KMS-11 (cell line): ENCODE data around the gene UBFD1.

Source experiments
- H2AFZ ChIP-seq: fragments of 200-600 bp; sonication (generic); 2 replicates; pipeline ENCODE4 v1.6.1; 2016; ENCODE audit warnings: antibody characterized with exemption, mixed run types, low read depth
- H3K27ac ChIP-seq: fragments of 200-600 bp; sonication (generic); 2 replicates; pipeline ENCODE4 v1.6.1; 2016; ENCODE audit warnings: mild to moderate bottlenecking, mixed run types
- H3K27me3 ChIP-seq: fragments of 200-600 bp; sonication (generic); 2 replicates; pipeline ENCODE4 v1.6.1; 2017; ENCODE audit warnings: mild to moderate bottlenecking, low read depth, mixed run types, moderate library complexity; ENCODE audit not compliant: insufficient read depth
- H3K36me3 ChIP-seq: fragments of 200-600 bp; sonication (generic); 2 replicates; pipeline ENCODE4 v1.6.1; 2017; ENCODE audit warnings: mild to moderate bottlenecking, mixed run types; ENCODE audit not compliant: insufficient read depth
- H3K4me1 ChIP-seq: fragments of 200-600 bp; sonication (generic); 2 replicates; pipeline ENCODE4 v1.6.1; 2016; ENCODE audit warnings: mild to moderate bottlenecking, low read depth, mixed run types; ENCODE audit not compliant: poor library complexity, severe bottlenecking
- H3K4me2 ChIP-seq: fragments of 200-600 bp; sonication (generic); 2 replicates; pipeline ENCODE4 v1.7.0; 2016; ENCODE audit warnings: mild to moderate bottlenecking, mixed run types
- H3K4me3 ChIP-seq: fragments of 200-600 bp; sonication (generic); IDR thresholded peaks from 2 replicates; pipeline ENCODE4 v1.6.1; 2017; ENCODE audit warnings: low read depth, low read length, mixed read lengths; ENCODE audit not compliant: insufficient read depth
- H3K79me2 ChIP-seq: fragments of 200-600 bp; sonication (generic); 2 replicates; pipeline ENCODE4 v1.6.1; 2016; ENCODE audit warnings: low read depth, mixed run types; ENCODE audit not compliant: insufficient read depth
- H3K9ac ChIP-seq: fragments of 200-600 bp; sonication (generic); 2 replicates; pipeline ENCODE4 v1.6.1; 2016; ENCODE audit warnings: mild to moderate bottlenecking, mixed run types
- H4K20me1 ChIP-seq: fragments of 200-600 bp; sonication (generic); 2 replicates; pipeline ENCODE4 v1.6.1; 2016; ENCODE audit warnings: mild to moderate bottlenecking, mixed run types; ENCODE audit not compliant: insufficient read depth
- TF ChIP-seq, protein P1 (sequence below): fragments of 200-600 bp; sonication (generic); conservative IDR thresholded peaks from 2 replicates; pipeline ENCODE4 v1.6.1; 2017; ENCODE audit warnings: low read depth, mild to moderate bottlenecking, antibody characterized with exemption, low read length, moderate library complexity, mixed read lengths

Gene UBFD1

DNA sequence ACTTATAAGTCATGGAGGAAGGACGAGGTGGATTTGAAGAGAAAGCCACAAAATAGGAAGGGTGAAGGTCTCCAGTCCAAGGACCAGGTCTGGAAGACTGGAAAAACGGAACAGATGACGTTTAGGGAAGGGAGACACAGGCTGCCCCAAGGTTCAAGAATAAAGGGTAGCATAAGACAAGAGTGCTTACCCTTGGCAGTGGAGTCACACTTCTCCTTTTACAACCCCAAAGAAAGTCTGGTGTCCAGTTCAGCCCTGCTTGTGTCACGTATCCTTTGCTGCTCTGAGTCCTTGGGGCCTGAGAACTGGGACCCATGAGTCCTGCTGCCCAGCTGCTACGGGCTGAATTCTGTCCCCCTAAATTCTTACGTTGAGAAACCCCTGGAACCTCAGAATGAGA, 34.2 kb upstream of the UBFD1 start:
- no peak overlapping the region for H3K4me2 ChIP-seq
- no peaks in the 10 kb centered on the region for H4K20me1 ChIP-seq
- H3K9ac ChIP-seq, result no peak overlapping the region
- H3K4me3 ChIP-seq, result no peak overlapping the region
- H3K27ac ChIP-seq, result no peak overlapping the region
- H3K79me2 ChIP-seq, result no peaks in the 10 kb centered on the region; the same call in 1 of the 2 replicates
- peaks cover 12% of the 10 kb centered on the region for H3K4me1 ChIP-seq
- H2AFZ ChIP-seq, result no peak overlapping the region
- H3K36me3 ChIP-seq, result peaks cover 4% of the 10 kb centered on the region
- TF ChIP-seq, protein P1, sequence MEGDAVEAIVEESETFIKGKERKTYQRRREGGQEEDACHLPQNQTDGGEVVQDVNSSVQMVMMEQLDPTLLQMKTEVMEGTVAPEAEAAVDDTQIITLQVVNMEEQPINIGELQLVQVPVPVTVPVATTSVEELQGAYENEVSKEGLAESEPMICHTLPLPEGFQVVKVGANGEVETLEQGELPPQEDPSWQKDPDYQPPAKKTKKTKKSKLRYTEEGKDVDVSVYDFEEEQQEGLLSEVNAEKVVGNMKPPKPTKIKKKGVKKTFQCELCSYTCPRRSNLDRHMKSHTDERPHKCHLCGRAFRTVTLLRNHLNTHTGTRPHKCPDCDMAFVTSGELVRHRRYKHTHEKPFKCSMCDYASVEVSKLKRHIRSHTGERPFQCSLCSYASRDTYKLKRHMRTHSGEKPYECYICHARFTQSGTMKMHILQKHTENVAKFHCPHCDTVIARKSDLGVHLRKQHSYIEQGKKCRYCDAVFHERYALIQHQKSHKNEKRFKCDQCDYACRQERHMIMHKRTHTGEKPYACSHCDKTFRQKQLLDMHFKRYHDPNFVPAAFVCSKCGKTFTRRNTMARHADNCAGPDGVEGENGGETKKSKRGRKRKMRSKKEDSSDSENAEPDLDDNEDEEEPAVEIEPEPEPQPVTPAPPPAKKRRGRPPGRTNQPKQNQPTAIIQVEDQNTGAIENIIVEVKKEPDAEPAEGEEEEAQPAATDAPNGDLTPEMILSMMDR, result no peak
- H3K27me3 ChIP-seq, result no peaks in the 10 kb centered on the region

- Histone ChIP-seq H3K9ac (no peak overlapping the region), H3K4me2 (no peak overlapping the region), H2AFZ (no peak overlapping the region), H3K27me3 (no peaks in the 10 kb centered on the region), H4K20me1 (no peaks in the 10 kb centered on the region), H3K27ac (no peak overlapping the region), H3K79me2 (no peaks in the 10 kb centered on the region; the same call in 1 of the 2 replicates), H3K36me3 (peaks cover 4% of the 10 kb centered on the region; the same call in 1 of the 2 replicates), H3K4me3 (no peak overlapping the region), H3K4me1 (peaks cover 6% of the 10 kb centered on the region)
- TF ChIP-seq, protein P1, result no peak
Observed at GRCh38 chr16:23523876-23524385, 33.6 kb upstream of the UBFD1 start.

DNA sequence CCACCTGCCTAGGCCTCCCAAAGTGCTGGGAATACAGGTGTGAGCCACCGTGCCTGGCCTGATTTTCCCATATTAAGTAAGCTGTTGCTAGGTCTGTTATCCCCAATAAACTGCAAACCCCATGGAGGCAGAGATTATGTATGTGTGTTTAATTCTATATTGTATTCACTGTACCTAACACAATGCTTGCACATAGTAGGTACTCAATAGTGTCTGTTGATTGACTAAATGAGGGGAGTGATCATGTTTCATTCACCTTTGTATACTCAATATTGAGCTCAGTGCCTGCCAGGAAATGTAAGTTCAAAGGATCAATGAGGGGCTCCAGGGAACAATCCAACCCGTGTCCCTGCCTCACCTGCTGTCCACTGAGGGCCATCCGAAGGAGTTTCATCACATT, 32.6 kb upstream of the UBFD1 start:
- Histone ChIP-seq H3K27me3 (no peaks in the 10 kb centered on the region), H3K27ac (no peak overlapping the region), H3K4me3 (no peak overlapping the region), H3K36me3 (peaks cover 4% of the 10 kb centered on the region; the same call in 1 of the 2 replicates), H3K79me2 (no peaks in the 10 kb centered on the region; the same call in 1 of the 2 replicates), H3K4me1 (no peaks in the 10 kb centered on the region), H3K9ac (no peak overlapping the region), H3K4me2 (no peak overlapping the region), H2AFZ (no peak overlapping the region), H4K20me1 (no peaks in the 10 kb centered on the region)
- TF ChIP-seq, protein P1, result no peak

DNA sequence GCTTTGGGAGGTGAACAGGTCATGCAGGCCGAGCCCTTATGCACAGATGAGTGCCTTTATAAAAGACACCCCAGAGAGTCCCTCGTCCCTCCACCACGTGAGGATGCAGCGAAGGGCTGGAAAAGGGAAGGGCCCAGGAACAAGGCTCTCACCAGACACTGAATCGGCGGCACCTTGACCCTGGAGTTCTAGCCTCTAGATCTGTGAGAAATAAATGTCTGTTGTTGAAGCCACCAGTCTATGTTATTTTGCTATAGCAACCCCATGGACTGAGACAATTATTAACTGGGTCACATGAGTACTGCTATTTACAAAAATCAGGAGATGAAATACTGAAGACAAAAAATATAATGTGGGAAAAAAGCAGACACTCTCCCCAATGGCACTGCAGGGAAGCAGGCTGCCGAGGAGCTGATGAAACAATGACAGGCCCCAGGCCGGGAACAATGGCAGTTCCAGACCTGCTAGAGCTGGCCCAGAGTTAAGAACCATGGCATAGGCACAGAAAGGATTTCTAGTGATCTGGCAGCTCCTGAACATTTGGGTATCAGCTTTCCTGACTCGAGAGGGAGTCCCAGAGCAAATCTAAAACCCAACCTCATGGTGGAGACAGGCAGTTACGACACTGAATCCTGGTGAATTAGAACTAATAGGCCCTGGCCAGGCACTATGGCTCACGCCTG, 29.4 kb upstream of the UBFD1 start:
- H3K79me2 ChIP-seq, result no peaks in the 10 kb centered on the region; the same call in 1 of the 2 replicates
- peaks cover 4% of the 10 kb centered on the region; the same call in 1 of the 2 replicates for H3K36me3 ChIP-seq
- no peak overlapping the region for H3K4me2 ChIP-seq
- no peak overlapping the region for H3K27ac ChIP-seq
- no peaks in the 10 kb centered on the region for H3K4me1 ChIP-seq
- TF ChIP-seq, protein P1, result no peak
- H3K27me3 ChIP-seq, result no peaks in the 10 kb centered on the region
- no peaks in the 10 kb centered on the region for H4K20me1 ChIP-seq
- H3K4me3 ChIP-seq, result no peak overlapping the region
- H3K9ac ChIP-seq, result no peak overlapping the region
- H2AFZ ChIP-seq, result no peak overlapping the region
